HEK293T (cell line): ENCODE measurements around the gene SYNE3.
A peak's percentile ranks its signal among the peaks of the same experiment; 100 is the strongest.

Experiments used
- CTCF ChIA-PET: fragments of 350-600 bp; formaldehyde crosslinking; extraction: SDS; loops from one replicate; lab custom pipeline; 2021; ENCODE audit warnings: antibody characterized with exemption, inconsistent platforms; lab: Yijun Ruan, JAX
- POLR2A ChIA-PET: fragments of 350-600 bp; formaldehyde crosslinking; extraction: SDS; loops from one replicate; lab custom pipeline; 2020; ENCODE audit warnings: antibody characterized with exemption, inconsistent platforms; lab: Yijun Ruan, JAX
- DNase-seq: peaks from one replicate; pipeline ENCODE4 v3.0.0; 2012; ENCODE audit warnings: mixed read lengths; ENCODE audit errors: extremely low spot score
- ARNT ChIP-seq: fragments of 450-650 bp; IDR thresholded peaks from 2 replicates; pipeline ENCODE4 v1.6.1; 2017; ENCODE audit warnings: mild to moderate bottlenecking
- BHLHE40 ChIP-seq: fragments of 450-650 bp; IDR thresholded peaks from 2 replicates; pipeline ENCODE4 v1.6.1; 2016; ENCODE audit warnings: mild to moderate bottlenecking, moderate library complexity, borderline replicate concordance
- CTBP1 ChIP-seq: fragments of 450-650 bp; IDR thresholded peaks from 2 replicates; pipeline ENCODE4 v1.6.1; 2016; ENCODE audit warnings: borderline replicate concordance
- ELF4 ChIP-seq: fragments of 450-650 bp; IDR thresholded peaks from 2 replicates; pipeline ENCODE4 v1.6.1; 2017; ENCODE audit warnings: antibody characterized with exemption
- FOXA1 ChIP-seq: fragments of 450-650 bp; IDR thresholded peaks from 2 replicates; pipeline ENCODE4 v1.6.1; 2016; ENCODE audit warnings: mild to moderate bottlenecking
- FOXK2 ChIP-seq: fragments of 450-650 bp; IDR thresholded peaks from 2 replicates; pipeline ENCODE4 v1.6.1; 2016; ENCODE audit warnings: mild to moderate bottlenecking
- FOXM1 ChIP-seq: fragments of 450-650 bp; IDR thresholded peaks from 2 replicates; pipeline ENCODE4 v1.6.1; 2017; ENCODE audit warnings: mild to moderate bottlenecking, borderline replicate concordance
- HDGF ChIP-seq: fragments of 450-650 bp; IDR thresholded peaks from 2 replicates; pipeline ENCODE4 v1.6.1; 2017; ENCODE audit warnings: antibody characterized with exemption, borderline replicate concordance
- L3MBTL2 ChIP-seq: fragments of 450-650 bp; conservative IDR thresholded peaks from 2 replicates; pipeline ENCODE4 v1.6.1; 2016; ENCODE audit warnings: mild to moderate bottlenecking
- LEF1 ChIP-seq: fragments of 450-650 bp; IDR thresholded peaks from 2 replicates; pipeline ENCODE4 v1.6.1; 2017; ENCODE audit warnings: mild to moderate bottlenecking, borderline replicate concordance
- NFRKB ChIP-seq: fragments of 450-650 bp; IDR thresholded peaks from 2 replicates; pipeline ENCODE4 v1.6.1; 2016; ENCODE audit warnings: mild to moderate bottlenecking, moderate library complexity
- PKNOX1 ChIP-seq: fragments of 450-650 bp; IDR thresholded peaks from 2 replicates; pipeline ENCODE4 v1.6.1; 2016
- SP1 ChIP-seq: fragments of 450-650 bp; IDR thresholded peaks from 2 replicates; pipeline ENCODE4 v1.6.1; 2017
- SUZ12 ChIP-seq: fragments of 450-650 bp; IDR thresholded peaks from 2 replicates; pipeline ENCODE4 v1.6.1; 2016; ENCODE audit warnings: mild to moderate bottlenecking
- TARDBP ChIP-seq: fragments of 450-650 bp; IDR thresholded peaks from 2 replicates; pipeline ENCODE4 v1.6.1; 2016
- ZNF384 ChIP-seq: fragments of 450-650 bp; IDR thresholded peaks from 2 replicates; pipeline ENCODE4 v1.6.1; 2016

Gene SYNE3

GRCh38 chr14:95536671-95537070, 20.2 kb upstream of the SYNE3 start:
- ChIA-PET CTCF (interaction anchor here (0.8 to 0.9 kb wide), 2 partner anchors 9 to 23 kb away, joined by 3 read pairs; no protein-coding TSS in a partner anchor), POLR2A (interaction anchor here (0.8 to 1.4 kb wide), 2 partner anchors 9 to 10 kb away, joined by 3 to 4 read pairs; no protein-coding TSS in a partner anchor)
- TF ChIP-seq FOXM1 = no peak
- no peak for TF ChIP-seq FOXK2
- no peak for TF ChIP-seq NFRKB
- TF ChIP-seq LEF1 = no peak
- no peak for TF ChIP-seq SP1
- TF ChIP-seq L3MBTL2 = no peak
- no peak for TF ChIP-seq PKNOX1
- TF ChIP-seq BHLHE40 = no peak
- no peak for TF ChIP-seq HDGF
- TF ChIP-seq SUZ12 = no peak
- TF ChIP-seq ARNT = no peak
- no peak for TF ChIP-seq ZNF384
- TF ChIP-seq CTBP1 = no peak
- TF ChIP-seq FOXA1 = no peak
- TF ChIP-seq ELF4 = no peak
- no peak for TF ChIP-seq TARDBP
- DNase-seq = no peak

GRCh38 chr14:95536036-95536593, 19.7 kb upstream of the SYNE3 start:
- DNase-seq = no peak
- ChIA-PET POLR2A (interaction anchor here (0.6 to 3.1 kb wide), 4 partner anchors 11 to 487 kb away, joined by 3 to 15 read pairs (median 3); partner anchors contain the start of gene SYNE3), CTCF (no interaction called here)
- TF ChIP-seq FOXM1 (no peak), SP1 (no peak), L3MBTL2 (no peak), FOXK2 (no peak), TARDBP (no peak), CTBP1 (no peak), ARNT (no peak), HDGF (no peak), NFRKB (no peak), SUZ12 (no peak), BHLHE40 (no peak), FOXA1 (no peak), LEF1 (no peak), ZNF384 (no peak)

- no peak for DNase-seq
- TF ChIP-seq SP1 = no peak
- ChIA-PET CTCF (interaction anchor here (0.6 kb wide), 1 partner anchor 29 kb away, joined by 3 read pairs; no protein-coding TSS in a partner anchor), POLR2A (interaction anchor here (0.6 to 3.1 kb wide), 5 partner anchors 10 to 486 kb away, joined by 3 to 15 read pairs (median 7); partner anchors contain the start of gene SYNE3)
These were observed 19.0 kb upstream of the SYNE3 start for GRCh38 chr14:95535226-95536021.

- peak; percentile 94 for DNase-seq
- TF ChIP-seq ZNF384 = no peak
- TF ChIP-seq HDGF = no peak
- peak; percentile 55 for TF ChIP-seq L3MBTL2
- TF ChIP-seq FOXK2 = no peak; the same call in 1 of the 2 replicates
- no peak for TF ChIP-seq NFRKB
- TF ChIP-seq ELF4 = 0 out of 2 replicates have a peak, but pooled peaks have one; percentile 16
- peak; percentile 99 for TF ChIP-seq PKNOX1
- TF ChIP-seq CTBP1 = no peak
- TF ChIP-seq SP1 = no peak
- TF ChIP-seq SUZ12 = no peak
- no peak for TF ChIP-seq BHLHE40
- TF ChIP-seq LEF1 = no peak
- no peak for TF ChIP-seq FOXA1
- peak; percentile 64 for TF ChIP-seq FOXM1
- TF ChIP-seq ARNT = peak; percentile 74
- TF ChIP-seq TARDBP = no peak
- POLR2A ChIA-PET = interaction anchor here (0.7 to 3.1 kb wide), 7 partner anchors 9 to 89 kb away, joined by 3 to 15 read pairs (median 7); partner anchors contain the start of gene SYNE3
- CTCF ChIA-PET = no interaction called here
These were observed 18.1 kb upstream of the SYNE3 start, which contains the start of gene GLRX5 for GRCh38 chr14:95534299-95535225. GLRX5 (plus strand) TSS chr14:95535050; CDS start chr14:95535090, 40 bp downstream.

- TF ChIP-seq BHLHE40 (no peak), CTBP1 (no peak), FOXA1 (no peak), SUZ12 (no peak), TARDBP (no peak), PKNOX1 (no peak), LEF1 (no peak), ELF4 (no peak), L3MBTL2 (no peak)
- CTCF ChIA-PET = interaction anchor here (0.6 kb wide), 1 partner anchor 81 kb away, joined by 3 read pairs; no protein-coding TSS in a partner anchor
- POLR2A ChIA-PET = interaction anchor here (0.7 to 3.1 kb wide), 7 partner anchors 8 to 88 kb away, joined by 3 to 15 read pairs (median 7); partner anchors contain the start of gene SYNE3
- no peak for DNase-seq
These were observed 17.4 kb upstream of the SYNE3 start for GRCh38 chr14:95533822-95534221.
